ENCODE results near the gene RBM12. TPM values are rescaled to one million over a fixed set of nuclear protein-coding genes. Genes with fewer than 3 reads are reported as not detected.

RBM12 gene
- total RNA-seq, 4 donors from 2014 or later: 9.8 to 23.7 (median 20.7) TPM

DNA sequence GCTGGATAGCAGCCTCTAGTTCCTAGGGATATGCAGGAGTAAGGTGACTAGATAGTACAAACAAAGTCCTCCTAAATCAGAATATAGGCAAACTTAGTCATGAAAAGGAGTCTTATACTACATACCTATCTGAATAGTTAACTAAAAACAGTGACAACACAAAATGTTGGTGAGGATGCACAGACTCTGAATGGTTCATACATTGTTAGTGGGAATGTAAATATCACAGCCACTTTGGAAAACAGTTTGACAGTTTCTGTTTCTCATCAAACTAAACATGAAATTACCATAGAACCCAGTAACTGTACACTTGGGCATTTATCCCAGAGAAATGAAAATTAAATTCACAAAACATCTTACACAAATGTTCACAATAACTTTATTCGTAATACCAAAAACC, 17.3 kb upstream of the RBM12 start:
- Histone ChIP-seq H3K36me3 (peaks cover 0 to 43% of the 10 kb centered on the region in 2 donors), H3K4me1 (no peaks in the 10 kb centered on the region), H3K4me3 (no peak overlapping the region), H3K27me3 (no peaks in the 10 kb centered on the region), H3K9me3 (no peaks in the 10 kb centered on the region), H3K27ac (no peak overlapping the region)
- intact Hi-C loops (cut with DNase I; ENCODE audit: low total_unique reads) (no loop called here), in situ Hi-C loops (cut with MboI; ENCODE audit: low sequenced_read_pairs in 4 of 4) (no loop called here)
- no peak for ATAC-seq
- no peak for DNase-seq
- TF ChIP-seq CTCF (IDR thresholded peaks at IDR 0.05 in 4 of 5, conservative IDR thresholded peaks at IDR 0.05 in 1 of 5): no peak
- TF ChIP-seq POLR2A (IDR thresholded peaks at IDR 0.05): no peak

GRCh38 chr20:35680452-35681183, 15.9 kb upstream of the RBM12 start:
- Histone ChIP-seq H3K27me3 (no peaks in the 10 kb centered on the region), H3K4me1 (no peaks in the 10 kb centered on the region), H3K4me3 (no peak overlapping the region), H3K36me3 (peaks cover 0 to 36% of the 10 kb centered on the region in 2 donors), H3K9me3 (no peaks in the 10 kb centered on the region), H3K27ac (no peak overlapping the region)
- DNase-seq: no peak
- in situ Hi-C loops (cut with MboI; ENCODE audit: low sequenced_read_pairs in 4 of 4) (no loop called here), intact Hi-C loops (cut with DNase I; ENCODE audit: low total_unique reads) (no loop called here)
- TF ChIP-seq POLR2A (IDR thresholded peaks at IDR 0.05) (no peak), CTCF (IDR thresholded peaks at IDR 0.05 in 4 of 5, conservative IDR thresholded peaks at IDR 0.05 in 1 of 5) (no peak)
- ATAC-seq: no peak

DNA sequence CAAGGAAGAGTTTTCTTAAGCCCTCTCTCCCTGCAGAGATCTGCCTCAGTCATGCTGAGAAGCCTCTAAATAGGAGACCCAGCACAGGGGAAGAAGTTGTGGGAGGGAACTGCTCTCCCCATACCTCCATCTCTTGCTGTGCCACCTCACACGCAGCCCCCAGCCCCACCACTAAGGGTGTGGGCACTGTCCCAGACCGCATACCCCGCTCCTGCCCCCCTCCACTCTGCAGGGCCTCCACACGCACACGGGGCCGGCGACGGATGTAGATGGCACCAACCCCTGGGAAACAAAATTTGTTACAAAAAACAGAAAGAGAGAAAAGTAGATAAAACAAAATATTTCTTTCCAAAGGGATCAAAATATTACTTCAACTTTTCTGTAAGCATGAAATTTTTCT, 10.2 kb upstream of the RBM12 start:
- intact Hi-C loops (cut with DNase I; ENCODE audit: low total_unique reads) (no loop called here), in situ Hi-C loops (cut with MboI; ENCODE audit: low sequenced_read_pairs in 4 of 4) (no loop called here)
- Histone ChIP-seq H3K27me3 (no peaks in the 10 kb centered on the region), H3K4me3 (no peak overlapping the region), H3K9me3 (no peaks in the 10 kb centered on the region), H3K27ac (no peak overlapping the region), H3K36me3 (peaks cover 0 to 70% of the 10 kb centered on the region in 2 donors), H3K4me1 (no peaks in the 10 kb centered on the region)
- no peak for ATAC-seq
- no peak for DNase-seq
- TF ChIP-seq POLR2A (IDR thresholded peaks at IDR 0.05): no peak
- no peak for TF ChIP-seq CTCF (IDR thresholded peaks at IDR 0.05 in 4 of 5, conservative IDR thresholded peaks at IDR 0.05 in 1 of 5)

DNA sequence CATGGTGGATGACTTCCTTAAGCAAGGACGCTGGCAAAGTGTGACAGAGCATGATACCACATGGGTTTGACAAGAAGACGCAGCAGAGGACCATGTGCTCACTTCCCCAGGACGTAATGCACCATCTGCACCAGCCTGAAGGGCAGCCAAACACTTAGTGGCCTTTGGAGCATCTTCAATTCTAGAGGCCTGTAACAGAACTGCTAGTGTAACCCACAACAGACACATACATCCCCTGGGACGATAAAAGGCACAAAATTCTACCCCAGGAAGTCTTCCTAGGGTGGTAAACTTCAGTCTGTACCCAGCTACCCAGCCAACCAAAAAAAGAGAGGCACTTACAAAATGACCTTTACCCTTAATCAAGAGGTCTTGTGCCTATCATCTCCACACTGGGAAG, 9.2 kb upstream of the RBM12 start:
- Histone ChIP-seq H3K4me3 (no peak overlapping the region), H3K27me3 (no peaks in the 10 kb centered on the region), H3K36me3 (peaks cover 0 to 73% of the 10 kb centered on the region in 2 donors), H3K27ac (no peak overlapping the region), H3K4me1 (no peaks in the 10 kb centered on the region), H3K9me3 (no peaks in the 10 kb centered on the region)
- DNase-seq (no peak), ATAC-seq (no peak)
- TF ChIP-seq POLR2A (IDR thresholded peaks at IDR 0.05) (no peak), CTCF (IDR thresholded peaks at IDR 0.05 in 4 of 5, conservative IDR thresholded peaks at IDR 0.05 in 1 of 5) (no peak)
- in situ Hi-C loops (cut with MboI; ENCODE audit: low sequenced_read_pairs in 4 of 4) (no loop called here), intact Hi-C loops (cut with DNase I; ENCODE audit: low total_unique reads) (no loop called here)

DNA sequence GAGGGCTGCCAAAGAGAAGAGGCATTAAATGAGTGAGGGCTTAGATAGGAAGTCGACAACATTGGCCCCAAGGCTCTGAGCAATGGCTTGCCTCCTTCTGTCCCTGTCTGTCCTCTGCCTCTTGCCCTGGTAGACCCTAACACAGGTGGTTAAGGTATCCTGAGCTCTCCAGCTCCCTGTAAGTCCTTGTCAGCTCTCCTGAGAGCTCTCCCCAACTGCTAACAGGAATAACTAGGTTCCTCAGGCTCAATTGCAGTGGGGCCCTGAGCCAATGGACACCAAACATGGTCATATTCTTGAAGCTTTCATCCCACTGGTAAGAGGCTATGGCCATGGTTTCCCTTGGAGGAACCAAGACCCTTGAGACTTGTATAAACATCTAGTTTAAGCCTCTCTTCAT, 5.0 kb upstream of the RBM12 start:
- no peaks in the 10 kb centered on the region for H3K9me3 ChIP-seq
- H3K36me3 ChIP-seq: peaks cover 0 to 62% of the 10 kb centered on the region in 2 donors
- DNase-seq (no peak), ATAC-seq (no peak)
- intact Hi-C loops (cut with DNase I; ENCODE audit: low total_unique reads) (no loop called here), in situ Hi-C loops (cut with MboI; ENCODE audit: low sequenced_read_pairs in 4 of 4) (no loop called here)
- H3K4me1 ChIP-seq: no peaks in the 10 kb centered on the region
- H3K27me3 ChIP-seq: no peaks in the 10 kb centered on the region
- TF ChIP-seq POLR2A (IDR thresholded peaks at IDR 0.05) (no peak), CTCF (IDR thresholded peaks at IDR 0.05 in 4 of 5, conservative IDR thresholded peaks at IDR 0.05 in 1 of 5) (no peak)
- H3K4me3 ChIP-seq: no peak overlapping the region
- no peak overlapping the region for H3K27ac ChIP-seq

Data from gastrocnemius medialis (tissue), 4 donors.